Ovary (tissue), 9 donors: Measurements from ENCODE around the gene C16orf89. TPM values are rescaled to one million over a fixed set of nuclear protein-coding genes. Genes with fewer than 3 reads are reported as not detected.
A peak's percentile ranks its signal among the peaks of the same experiment; 100 is the strongest.

ENCODE experiments used
- DNase-seq, 5 donors: peaks; one replicate each; pipeline ENCODE4 v3.0.0-alpha.2; 2019 to 2020
- H3K27ac ChIP-seq, 2 donors: fragments of 200-600 bp; one replicate each; pipeline versions ENCODE4 v1.5.1 to v1.8.0; 2019 to 2022
- H3K27me3 ChIP-seq: fragments of 200-600 bp; one replicate; pipeline ENCODE4 v1.8.0; 2022
- H3K36me3 ChIP-seq: fragments of 200-600 bp; sonication (generic); one replicate; pipeline ENCODE4 v1.5.1; 2019
- H3K4me1 ChIP-seq: one replicate; pipeline ENCODE4 v1.8.1; 2013; ENCODE audit warnings: mild to moderate bottlenecking, moderate library complexity; ENCODE audit not compliant: insufficient read depth
- H3K4me3 ChIP-seq: fragments of 200-600 bp; sonication (generic); one replicate; pipeline ENCODE4 v1.5.1; 2017
- H3K9me3 ChIP-seq, 2 donors: fragments of 200-600 bp in 1 of 2; sonication (generic) in 1 of 2; one replicate each; pipeline versions ENCODE4 v1.5.1 to v1.8.1; 2013 to 2019; ENCODE audit warnings: mild to moderate bottlenecking in 1 of 2, moderate library complexity in 1 of 2
- EP300 ChIP-seq: sonication (generic); formaldehyde crosslinking; IDR thresholded peaks from one replicate; pipeline ENCODE4 v1.6.1; 2017; ENCODE audit warnings: antibody characterized with exemption
- POLR2A ChIP-seq: fragments of 450-650 bp; IDR thresholded peaks from one replicate; pipeline ENCODE4 v1.6.1; 2017; ENCODE audit warnings: antibody characterized with exemption, mild to moderate bottlenecking, moderate library complexity
- WGBS, 3 donors: extraction: QIAGEN DNeasy Blood & Tissue Kit in 1 of 3; methylation state at CpG; one replicate each; pipeline versions ENCODE4 v1.1.5 to v1.1.7; 2013 to 2017; 5-methylcytosine and 5-hydroxymethylcytosine counted together
- intact Hi-C, 4 donors: fragments of 100-400 bp; cut with DNase I; formaldehyde crosslinking; loops; one replicate each; pipeline versions ENCODE4 v1.11.0 to v1.15.1; 2022 to 2023
- polyA plus RNA-seq, 2 donors: library from polyadenylated mRNA; stranded (reverse); fragments of 200-250 nt in 1 of 2; fragments of 350-450 nt in 1 of 2; fragmentation: Illumina TruSeq in 1 of 2; extraction: RNeasy Lipid Tissue Mini Kit (QIAGEN cat#74804) in 1 of 2; gene quantifications; one replicate each; pipeline ENCODE4 v1.2.3, GENCODE V29; 2013 to 2014
- total RNA-seq, 7 donors: library from RNA; depleted of rRNA in 2 of 7; stranded (reverse); fragments of >200 nt in 2 of 7; fragmentation: NEBNext Ultra II Directional in 3 of 7; extraction: Animal tissue kit (Norgen Biotek cat#: 25700) in 3 of 7; gene quantifications; one replicate each; pipeline versions ENCODE4 v1.1.0 to v1.2.4, GENCODE V29; 2016 to 2023
- TF ChIP-seq, protein P1 (sequence below), 3 donors: fragments of 450-650 bp in 2 of 3; fragments of 200-600 bp in 1 of 3; IDR thresholded peaks; one replicate each; pipeline versions ENCODE4 v1.5.1 to v1.8.0; 2016 to 2022; ENCODE audit warnings: antibody characterized with exemption in 3 of 3, mild to moderate bottlenecking in 1 of 3
- donor health status: DM: no; HTN: no; CAD: no; lungs with moderate emphysema.
- donor health status: DM: no; HTN: no; CAD: no.
- donor health status: Bipolar disorder and iron deficiency.
- donor health status: DM: yes; HTN: yes; CAD: no.
- donor health status: DM: no; HTN: no; CAD: no.
- donor health status: DM: yes; HTN: yes; CAD: no.

C16orf89 gene
- total and polyA plus RNA-seq, 9 donors: 0.37 to 17.5 (median 3.2) TPM; not detected in 1

DNA sequence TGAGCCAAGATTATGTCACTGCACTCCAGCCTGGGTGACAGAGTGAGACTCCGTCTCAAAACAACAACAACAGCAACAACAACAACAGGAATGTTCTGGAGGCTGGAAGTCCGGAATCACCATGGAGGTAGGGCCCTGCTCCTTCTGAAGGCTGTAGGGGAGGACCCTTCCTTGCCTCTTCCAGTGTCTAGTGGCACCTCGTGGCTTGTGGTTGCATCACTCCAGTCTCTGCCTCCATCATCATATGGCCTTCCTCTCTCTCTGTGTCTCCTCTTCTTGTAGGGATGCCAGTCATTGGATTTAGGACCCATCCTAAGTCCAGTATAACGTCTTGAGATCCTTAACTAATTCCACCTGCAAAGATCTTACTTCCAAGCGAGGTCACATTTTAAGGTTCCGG lies 46.0 kb downstream of the C16orf89 start:
- Histone ChIP-seq H3K36me3 (no peaks in the 10 kb centered on the region), H3K9me3 (no peaks in the 10 kb centered on the region), H3K27ac (peak overlapping the region in 1 of 2 donors; percentile 16), H3K27me3 (no peaks in the 10 kb centered on the region), H3K4me1 (peaks cover 5% of the 10 kb centered on the region), H3K4me3 (no peak overlapping the region)
- intact Hi-C loops: loop anchor here in 1 of 4 donors (10.0 kb wide), 1 partner anchor 55 kb away; no protein-coding TSS in a partner anchor
- 84 to 86% (median 84%) methylated on average over 6 of the region's 6 CpGs for WGBS, 3 donors
- TF ChIP-seq, protein P1, sequence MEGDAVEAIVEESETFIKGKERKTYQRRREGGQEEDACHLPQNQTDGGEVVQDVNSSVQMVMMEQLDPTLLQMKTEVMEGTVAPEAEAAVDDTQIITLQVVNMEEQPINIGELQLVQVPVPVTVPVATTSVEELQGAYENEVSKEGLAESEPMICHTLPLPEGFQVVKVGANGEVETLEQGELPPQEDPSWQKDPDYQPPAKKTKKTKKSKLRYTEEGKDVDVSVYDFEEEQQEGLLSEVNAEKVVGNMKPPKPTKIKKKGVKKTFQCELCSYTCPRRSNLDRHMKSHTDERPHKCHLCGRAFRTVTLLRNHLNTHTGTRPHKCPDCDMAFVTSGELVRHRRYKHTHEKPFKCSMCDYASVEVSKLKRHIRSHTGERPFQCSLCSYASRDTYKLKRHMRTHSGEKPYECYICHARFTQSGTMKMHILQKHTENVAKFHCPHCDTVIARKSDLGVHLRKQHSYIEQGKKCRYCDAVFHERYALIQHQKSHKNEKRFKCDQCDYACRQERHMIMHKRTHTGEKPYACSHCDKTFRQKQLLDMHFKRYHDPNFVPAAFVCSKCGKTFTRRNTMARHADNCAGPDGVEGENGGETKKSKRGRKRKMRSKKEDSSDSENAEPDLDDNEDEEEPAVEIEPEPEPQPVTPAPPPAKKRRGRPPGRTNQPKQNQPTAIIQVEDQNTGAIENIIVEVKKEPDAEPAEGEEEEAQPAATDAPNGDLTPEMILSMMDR (IDR thresholded peaks at IDR 0.05): no peak
- TF ChIP-seq POLR2A (no peak), EP300 (no peak)
- no peak for DNase-seq

DNA sequence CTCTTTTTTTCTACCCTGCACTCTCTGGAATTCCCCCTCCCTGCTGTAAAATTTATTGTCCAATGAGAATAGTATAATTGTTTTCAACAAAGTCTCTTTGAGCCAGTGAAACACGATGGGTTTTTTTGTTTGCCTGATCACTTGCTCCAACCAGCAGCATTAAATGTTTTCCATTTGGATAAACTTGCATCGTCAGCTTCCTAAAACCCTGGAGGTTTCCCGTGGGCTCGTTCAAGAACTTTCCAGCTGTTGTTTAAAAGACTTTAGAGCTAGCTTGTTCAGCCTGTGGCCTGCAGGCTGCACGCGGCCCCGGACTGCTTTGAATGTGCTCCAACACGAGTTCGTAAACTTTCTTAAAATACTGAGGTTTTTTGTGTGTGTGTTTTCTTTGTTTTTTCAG lies 47.0 kb downstream of the C16orf89 start:
- H3K27me3 ChIP-seq: no peaks in the 10 kb centered on the region
- no peaks in the 10 kb centered on the region for H3K36me3 ChIP-seq
- 4 to 15% (median 5%) methylated on average over 9 of the region's 9 CpGs for WGBS, 3 donors
- peaks cover 5% of the 10 kb centered on the region for H3K4me1 ChIP-seq
- no peak overlapping the region for H3K4me3 ChIP-seq
- TF ChIP-seq, protein P1 (IDR thresholded peaks at IDR 0.05): no peak
- TF ChIP-seq EP300: no peak
- no peak for TF ChIP-seq POLR2A
- intact Hi-C loops: no loop called here
- H3K27ac ChIP-seq: peak overlapping the region in 1 of 2 donors; percentile 56
- no peaks in the 10 kb centered on the region for H3K9me3 ChIP-seq
- DNase-seq: peak; percentile 25 to 76 (median 41)

DNA sequence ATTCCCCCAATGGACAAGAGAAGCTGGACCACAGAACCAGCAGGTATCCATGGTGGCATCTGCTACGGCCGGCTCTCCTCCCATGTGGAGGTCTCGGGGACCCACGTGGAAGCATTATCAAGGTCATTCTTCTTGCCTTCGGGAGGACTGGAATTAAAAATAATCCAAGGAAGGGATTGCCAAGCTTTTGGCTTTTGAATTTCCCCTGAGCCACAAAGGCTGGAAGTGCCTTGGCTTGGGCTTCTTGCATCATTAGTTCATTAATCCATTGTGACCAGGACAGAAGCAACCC lies 48.1 kb downstream of the C16orf89 start:
- no peaks in the 10 kb centered on the region for H3K9me3 ChIP-seq
- WGBS, 3 donors: 19 to 52% (median 28%) methylated on average over 5 of the region's 5 CpGs
- TF ChIP-seq, protein P1 (IDR thresholded peaks at IDR 0.05): no peak
- TF ChIP-seq EP300: no peak
- no peak for TF ChIP-seq POLR2A
- intact Hi-C loops: no loop called here
- H3K27ac ChIP-seq: no peak overlapping the region
- H3K4me1 ChIP-seq: peaks cover 5% of the 10 kb centered on the region
- no peak overlapping the region for H3K4me3 ChIP-seq
- no peaks in the 10 kb centered on the region for H3K27me3 ChIP-seq
- no peak for DNase-seq
- no peaks in the 10 kb centered on the region for H3K36me3 ChIP-seq

DNA sequence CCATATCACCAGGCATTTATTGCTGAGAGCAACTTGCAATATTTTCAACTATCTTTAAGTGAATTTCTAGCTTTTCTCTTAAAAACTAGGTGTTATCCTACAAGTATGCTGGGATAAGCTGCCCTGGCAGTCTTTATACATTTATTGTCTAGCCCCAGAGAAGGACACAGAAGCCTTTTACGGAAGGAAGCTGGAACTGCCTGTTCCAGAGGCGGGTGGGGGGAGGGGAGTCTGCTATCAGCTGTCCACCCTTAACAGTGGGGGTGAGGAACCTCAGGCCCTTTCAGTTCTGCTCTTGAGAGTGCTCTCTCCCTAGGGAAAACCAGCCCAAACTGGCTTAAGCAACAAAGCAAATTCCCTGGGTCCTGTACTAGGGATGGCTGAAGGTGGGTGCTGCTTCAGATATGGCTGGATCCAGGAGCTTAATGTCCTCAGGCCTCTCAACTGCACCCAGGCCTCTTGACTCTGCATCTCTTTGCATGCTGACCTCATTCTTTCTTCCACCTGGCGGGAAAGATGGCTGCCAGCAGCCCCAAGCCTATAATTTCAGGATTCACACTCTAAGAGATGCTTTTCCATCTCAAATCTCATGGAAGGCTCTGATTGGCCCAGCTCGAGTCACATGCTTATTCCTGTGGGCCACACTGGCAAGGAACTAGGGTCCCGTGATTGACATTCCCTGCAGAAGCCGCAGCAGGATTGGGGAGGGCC lies 48.6 kb downstream of the C16orf89 start:
- intact Hi-C loops: no loop called here
- H3K36me3 ChIP-seq: no peaks in the 10 kb centered on the region
- no peak for TF ChIP-seq POLR2A
- TF ChIP-seq, protein P1 (IDR thresholded peaks at IDR 0.05): no peak
- TF ChIP-seq EP300: no peak
- no peak overlapping the region for H3K27ac ChIP-seq
- no peaks in the 10 kb centered on the region for H3K27me3 ChIP-seq
- WGBS, 3 donors: 72 to 84% (median 76%) methylated on average over 6 of the region's 6 CpGs
- DNase-seq: no peak
- H3K4me3 ChIP-seq: no peak overlapping the region
- peaks cover 5% of the 10 kb centered on the region for H3K4me1 ChIP-seq
- H3K9me3 ChIP-seq: no peaks in the 10 kb centered on the region
